Osteocyte (in vitro differentiated cells): Measurements from ENCODE around the gene SP3. TPM values are rescaled to one million over a fixed set of nuclear protein-coding genes. Genes with fewer than 3 reads are reported as not detected.

ENCODE experiments used
- DNase-seq: peaks from one replicate; pipeline ENCODE4 v3.0.0; 2021; ENCODE audit warnings: mixed read lengths; ENCODE audit not compliant: unreplicated experiment; ENCODE audit errors: extremely low spot score
- H3K27ac Mint-ChIP-seq: one replicate; pipeline ENCODE4 v1.8.0; 2021; ENCODE audit warnings: mild to moderate bottlenecking, mixed read lengths; ENCODE audit not compliant: unreplicated experiment
- H3K27me3 Mint-ChIP-seq: one replicate; pipeline ENCODE4 v1.8.0; 2021; ENCODE audit warnings: mixed read lengths; ENCODE audit not compliant: unreplicated experiment
- H3K36me3 Mint-ChIP-seq: one replicate; pipeline ENCODE4 v1.8.0; 2021; ENCODE audit warnings: mixed read lengths; ENCODE audit not compliant: unreplicated experiment
- H3K4me1 Mint-ChIP-seq: one replicate; pipeline ENCODE4 v1.8.0; 2021; ENCODE audit warnings: mixed read lengths; ENCODE audit not compliant: unreplicated experiment
- H3K4me3 Mint-ChIP-seq: one replicate; pipeline ENCODE4 v1.8.0; 2021; ENCODE audit warnings: mild to moderate bottlenecking, moderate library complexity, mixed read lengths; ENCODE audit not compliant: unreplicated experiment
- H3K9me3 Mint-ChIP-seq: one replicate; pipeline ENCODE4 v1.8.0; 2021; ENCODE audit warnings: mixed read lengths; ENCODE audit not compliant: unreplicated experiment
- CTCF ChIP-seq: fragments of 200-600 bp; sonication (generic); IDR thresholded peaks from 2 replicates; pipeline ENCODE4 v1.5.0; 2021; ENCODE audit warnings: antibody characterized with exemption, mild to moderate bottlenecking, moderate library complexity
- total RNA-seq: library from RNA; stranded (reverse); gene quantifications from 2 replicates; pipeline ENCODE4 v1.2.1, GENCODE V29; 2021

SP3 gene
- total RNA-seq, 1 donor from 2014 or later = 80.3 TPM

- H3K4me3 Mint-ChIP-seq = no peak overlapping the region
- no peak for TF ChIP-seq CTCF
- DNase-seq = no peak
- H3K27ac Mint-ChIP-seq = no peak overlapping the region
- no peaks in the 10 kb centered on the region for H3K27me3 Mint-ChIP-seq
- H3K4me1 Mint-ChIP-seq = peaks cover 40% of the 10 kb centered on the region
- no peaks in the 10 kb centered on the region for H3K9me3 Mint-ChIP-seq
- H3K36me3 Mint-ChIP-seq = peaks cover 29% of the 10 kb centered on the region
These were observed 17.0 kb downstream of the SP3 start for GRCh38 chr2:173948198-173948597.

GRCh38 chr2:173947131-173947530 is 18.0 kb downstream of the SP3 start:
- no peaks in the 10 kb centered on the region for H3K27me3 Mint-ChIP-seq
- peaks cover 21% of the 10 kb centered on the region for H3K36me3 Mint-ChIP-seq
- no peak for DNase-seq
- H3K4me3 Mint-ChIP-seq = no peak overlapping the region
- no peak overlapping the region for H3K27ac Mint-ChIP-seq
- peaks cover 39% of the 10 kb centered on the region for H3K4me1 Mint-ChIP-seq
- H3K9me3 Mint-ChIP-seq = no peaks in the 10 kb centered on the region
- TF ChIP-seq CTCF = no peak

- peaks cover 6% of the 10 kb centered on the region for H3K36me3 Mint-ChIP-seq
- no peak for DNase-seq
- H3K27me3 Mint-ChIP-seq = no peaks in the 10 kb centered on the region
- no peak overlapping the region for H3K27ac Mint-ChIP-seq
- H3K9me3 Mint-ChIP-seq = no peaks in the 10 kb centered on the region
- TF ChIP-seq CTCF = no peak
- H3K4me1 Mint-ChIP-seq = peaks cover 49% of the 10 kb centered on the region
- H3K4me3 Mint-ChIP-seq = no peak overlapping the region
These were observed 21.4 kb downstream of the SP3 start for GRCh38 chr2:173943738-173944137.

GRCh38 chr2:173942861-173943523 is 22.2 kb downstream of the SP3 start:
- TF ChIP-seq CTCF = no peak
- Mint-ChIP-seq H3K9me3 (no peaks in the 10 kb centered on the region), H3K27me3 (no peaks in the 10 kb centered on the region), H3K27ac (no peak overlapping the region), H3K4me1 (peaks cover 50% of the 10 kb centered on the region), H3K36me3 (peaks cover 6% of the 10 kb centered on the region), H3K4me3 (no peak overlapping the region)
- no peak for DNase-seq

- H3K9me3 Mint-ChIP-seq = no peaks in the 10 kb centered on the region
- H3K4me3 Mint-ChIP-seq = no peak overlapping the region
- no peak overlapping the region for H3K27ac Mint-ChIP-seq
- peaks cover 49% of the 10 kb centered on the region for H3K4me1 Mint-ChIP-seq
- no peak for DNase-seq
- TF ChIP-seq CTCF = no peak
- H3K27me3 Mint-ChIP-seq = no peaks in the 10 kb centered on the region
- H3K36me3 Mint-ChIP-seq = no peaks in the 10 kb centered on the region
These were observed 23.6 kb downstream of the SP3 start for GRCh38 chr2:173941567-173941966.
